CD4-positive, alpha-beta memory T cell (primary cell): ENCODE data around the gene TUBB4B. TPM values are rescaled to one million over a fixed set of nuclear protein-coding genes. Genes with fewer than 3 reads are reported as not detected.

ENCODE experiments used
- CTCF ChIA-PET: fragments of 350-600 bp; sonication (Branson Sonifier 250); formaldehyde crosslinking; loops from one replicate; lab custom pipeline; 2021; ENCODE audit warnings: inconsistent platforms; ENCODE audit not compliant: partially characterized antibody; lab: Charles Lee
- POLR2A ChIA-PET: fragments of 350-600 bp; sonication (Branson Sonifier 250); formaldehyde crosslinking; loops from one replicate; lab custom pipeline; 2021; ENCODE audit not compliant: partially characterized antibody; lab: Charles Lee
- DNase-seq, 5 donors: peaks; one replicate each; pipeline versions ENCODE4 v3.0.0 to v3.0.0-alpha.2; 2020 to 2022; ENCODE audit warnings: mixed read lengths in 1 of 5
- H3K27ac ChIP-seq: one replicate; pipeline ENCODE4 v1.7.0; 2013; ENCODE audit warnings: low read depth, low read length
- H3K27me3 ChIP-seq: 2 replicates; pipeline ENCODE4 v1.7.0; 2013; ENCODE audit warnings: mild to moderate bottlenecking, low read length, moderate library complexity; ENCODE audit not compliant: insufficient read depth
- H3K36me3 ChIP-seq: 2 replicates; pipeline ENCODE4 v1.7.0; 2013; ENCODE audit warnings: mild to moderate bottlenecking, low read length, moderate library complexity; ENCODE audit not compliant: insufficient read depth
- H3K4me1 ChIP-seq: 2 replicates; pipeline ENCODE4 v1.7.0; 2013; ENCODE audit warnings: mild to moderate bottlenecking, low read length, moderate library complexity; ENCODE audit not compliant: insufficient read depth
- H3K4me3 ChIP-seq, 2 donors: one replicate each; pipeline ENCODE4 v1.7.0; 2013; ENCODE audit warnings: low read length in 2 of 2, mild to moderate bottlenecking in 1 of 2
- H3K9me3 ChIP-seq, 2 donors: one replicate each; pipeline ENCODE4 v1.7.0; 2013; ENCODE audit warnings: low read length in 2 of 2, control low read depth in 1 of 2; ENCODE audit not compliant: control insufficient read depth in 1 of 2
- H3K27ac Mint-ChIP-seq, 7 donors: one replicate each; pipeline ENCODE4 v1.8.0; 2020 to 2021; ENCODE audit warnings: mixed read lengths in 7 of 7, mild to moderate bottlenecking in 6 of 7, inconsistent platforms in 3 of 7, moderate library complexity in 3 of 7
- H3K27me3 Mint-ChIP-seq, 2 donors: one replicate each; pipeline ENCODE4 v1.8.0; 2020 to 2021; ENCODE audit warnings: mixed read lengths in 2 of 2
- H3K36me3 Mint-ChIP-seq, 2 donors: one replicate each; pipeline ENCODE4 v1.8.0; 2020 to 2021; ENCODE audit warnings: mixed read lengths in 2 of 2, inconsistent platforms in 1 of 2, mild to moderate bottlenecking in 1 of 2
- H3K4me1 Mint-ChIP-seq, 4 donors: one replicate each; pipeline ENCODE4 v1.8.0; 2020 to 2021; ENCODE audit warnings: mixed read lengths in 4 of 4, mild to moderate bottlenecking in 1 of 4
- H3K4me3 Mint-ChIP-seq, 8 donors: one replicate each; pipeline ENCODE4 v1.8.0; 2020 to 2021; ENCODE audit warnings: mixed read lengths in 8 of 8, mild to moderate bottlenecking in 7 of 8, moderate library complexity in 6 of 8, inconsistent platforms in 3 of 8
- H3K9me3 Mint-ChIP-seq, 8 donors: one replicate each; pipeline ENCODE4 v1.8.0; 2020 to 2021; ENCODE audit warnings: mixed read lengths in 8 of 8, mild to moderate bottlenecking in 5 of 8, inconsistent platforms in 3 of 8, moderate library complexity in 1 of 8
- intact Hi-C: fragments of 100-400 bp; cut with micrococcal nuclease; formaldehyde crosslinking; loops from one replicate; pipeline ENCODE4 v1.15.1; 2023
- polyA plus RNA-seq, 2 donors: library from polyadenylated mRNA; unstranded; fragments of 300-500 nt; fragmentation: Illumina TruSeq; gene quantifications; one replicate each; pipeline ENCODE4 v1.2.3, GENCODE V29; 2021
- total RNA-seq, 2 experiments: library from RNA; stranded (reverse); gene quantifications; one replicate each; pipeline ENCODE4 v1.2.3, GENCODE V29; 2021

TUBB4B gene
- total and polyA plus RNA-seq, 4 experiments from 2014 or later: 53.1 to 103 (median 82.0) TPM

DNA sequence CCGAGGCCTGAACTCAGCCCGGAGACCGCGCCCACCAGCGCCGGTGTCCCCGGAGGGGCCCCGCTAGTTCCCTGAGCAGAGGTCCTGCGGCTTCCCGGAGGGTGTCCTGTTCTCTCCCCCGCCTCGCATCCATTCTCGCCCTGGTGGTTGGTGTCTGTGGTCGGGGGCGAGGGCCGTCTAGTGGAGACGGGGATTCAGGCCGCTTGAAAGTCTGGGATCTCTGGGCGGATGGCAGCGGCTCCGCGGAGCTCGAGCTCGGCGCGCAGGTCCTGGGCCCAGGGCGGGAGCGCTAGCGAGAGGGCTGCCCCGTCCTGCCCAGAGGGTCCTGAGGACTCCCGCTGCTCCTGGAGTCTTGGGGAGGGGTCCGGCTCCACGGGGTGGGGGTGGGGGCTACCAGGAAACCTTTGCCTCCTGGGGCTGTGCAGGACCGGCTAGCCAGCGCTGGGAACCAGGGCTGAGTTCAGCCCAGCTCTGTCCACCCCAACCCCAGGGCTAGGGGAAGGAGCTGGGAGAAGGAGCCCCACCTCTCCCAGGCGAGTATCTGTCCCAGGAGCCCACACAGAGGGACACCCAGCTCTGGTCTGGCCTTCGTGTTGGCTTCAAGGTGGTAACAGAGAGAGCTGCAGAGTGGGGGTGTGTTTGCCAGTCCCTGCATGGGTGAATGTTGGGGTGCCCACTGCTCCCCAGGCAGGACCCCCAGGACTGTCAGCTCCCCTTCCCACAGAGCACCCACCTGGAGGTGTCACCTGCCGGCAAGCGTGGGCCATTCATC lies 40.4 kb downstream of the TUBB4B start:
- H3K36me3 ChIP-seq: no peaks in the 10 kb centered on the region
- Mint-ChIP-seq H3K36me3 (peaks cover 2 to 3% of the 10 kb centered on the region in 2 donors), H3K9me3 (no peaks in the 10 kb centered on the region), H3K27me3 (peaks cover 2 to 4% of the 10 kb centered on the region in 2 donors), H3K4me1 (peaks cover 1 to 14% (median 4%) of the 10 kb centered on the region in 4 donors), H3K4me3 (no peak overlapping the region), H3K27ac (no peak overlapping the region)
- H3K4me3 ChIP-seq: no peak overlapping the region
- no peak for DNase-seq
- ChIA-PET CTCF (interaction anchor here (1.6 to 2.1 kb wide), 2 partner anchors 8 to 45 kb away, joined by 3 to 7 read pairs; no protein-coding TSS in a partner anchor), POLR2A (no interaction called here)
- no peaks in the 10 kb centered on the region for H3K27me3 ChIP-seq
- H3K27ac ChIP-seq: no peak overlapping the region
- no peaks in the 10 kb centered on the region for H3K9me3 ChIP-seq
- intact Hi-C loops: no loop called here
- peaks cover 11% of the 10 kb centered on the region for H3K4me1 ChIP-seq

DNA sequence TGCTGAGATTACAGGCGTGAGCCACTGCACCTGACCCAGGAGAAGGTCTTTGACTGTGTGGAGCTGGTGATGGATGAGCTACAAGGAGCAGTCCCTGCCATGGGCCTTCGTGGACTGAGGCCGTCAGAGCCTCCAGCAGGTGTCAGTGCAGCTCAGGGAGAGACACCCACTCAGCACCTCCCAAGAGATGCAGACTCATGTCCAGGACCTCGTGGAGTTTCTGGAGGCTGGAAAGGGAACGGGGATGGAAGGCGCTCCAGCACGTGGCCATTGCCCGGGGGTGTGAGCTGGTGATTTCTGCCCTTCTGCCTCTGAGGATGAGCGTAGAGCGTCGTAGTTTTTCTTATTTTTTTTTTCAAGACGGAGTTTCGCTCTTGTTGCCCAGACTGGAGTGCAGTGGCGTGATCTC lies 45.9 kb downstream of the TUBB4B start:
- ChIA-PET CTCF (interaction anchor here (1.0 to 1.4 kb wide), 2 partner anchors 9 to 20 kb away, joined by 3 to 5 read pairs; no protein-coding TSS in a partner anchor), POLR2A (no interaction called here)
- no peak overlapping the region for H3K4me3 Mint-ChIP-seq
- no peaks in the 10 kb centered on the region for H3K9me3 Mint-ChIP-seq
- H3K4me3 ChIP-seq: no peak overlapping the region
- H3K27ac Mint-ChIP-seq: no peak overlapping the region
- H3K27me3 ChIP-seq: no peaks in the 10 kb centered on the region
- peaks cover 2 to 3% of the 10 kb centered on the region in 2 donors for H3K36me3 Mint-ChIP-seq
- no peak overlapping the region for H3K27ac ChIP-seq
- no peaks in the 10 kb centered on the region for H3K36me3 ChIP-seq
- peaks cover 4 to 6% of the 10 kb centered on the region in 2 donors for H3K27me3 Mint-ChIP-seq
- peaks cover 0 to 4% (median 3%) of the 10 kb centered on the region in 4 donors for H3K4me1 Mint-ChIP-seq
- intact Hi-C loops: no loop called here
- no peaks in the 10 kb centered on the region for H3K4me1 ChIP-seq
- no peak for DNase-seq
- no peaks in the 10 kb centered on the region for H3K9me3 ChIP-seq

DNA sequence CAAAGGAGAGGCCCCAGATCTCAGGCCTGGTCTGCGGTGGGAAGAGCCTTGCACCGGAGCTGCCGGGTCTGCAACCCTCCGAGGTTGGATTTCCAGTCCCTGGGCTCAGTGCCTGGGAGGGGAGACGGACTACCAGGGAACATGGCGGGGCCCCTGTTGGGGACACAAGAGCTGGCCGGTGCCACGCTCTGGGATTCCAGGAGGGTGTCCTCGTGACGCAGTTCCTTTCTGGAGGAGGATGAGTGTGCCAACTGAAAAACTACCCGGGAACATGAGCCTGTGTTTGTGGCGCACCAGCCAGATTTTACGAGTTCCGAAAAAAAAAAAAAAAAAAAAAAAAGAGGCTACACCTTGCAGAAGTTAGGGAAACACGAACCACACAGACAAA lies 52.0 kb downstream of the TUBB4B start:
- ChIA-PET POLR2A (no interaction called here), CTCF (no interaction called here)
- H3K4me3 Mint-ChIP-seq: peak overlapping the region in 1 of 8 donors; percentile 69
- no peaks in the 10 kb centered on the region for H3K36me3 ChIP-seq
- H3K4me1 Mint-ChIP-seq: peaks cover 0 to 3% (median 3%) of the 10 kb centered on the region in 4 donors
- peaks cover 10% of the 10 kb centered on the region for H3K27me3 ChIP-seq
- no peak for DNase-seq
- no peaks in the 10 kb centered on the region for H3K9me3 ChIP-seq
- no peak overlapping the region for H3K27ac Mint-ChIP-seq
- H3K4me1 ChIP-seq: peaks cover 6% of the 10 kb centered on the region
- no peaks in the 10 kb centered on the region for H3K36me3 Mint-ChIP-seq
- no peak overlapping the region for H3K4me3 ChIP-seq
- peaks cover 19 to 22% of the 10 kb centered on the region in 2 donors for H3K27me3 Mint-ChIP-seq
- H3K27ac ChIP-seq: no peak overlapping the region
- intact Hi-C loops: no loop called here
- H3K9me3 Mint-ChIP-seq: peaks cover 0 to 2% (median 0%) of the 10 kb centered on the region in 8 donors

Other genes starting within 250 kb of the TUBB4B start
- 100 to 1,000 TPM in 1 of 2 experiments, 10 to 100 TPM in 1; 94.2 to 101 TPM for gene PAXX, start 248.9 kb upstream of the TUBB4B start, total RNA-seq
- gene PAXX, start 248.9 kb upstream of the TUBB4B start, polyA plus RNA-seq: 100 to 1,000 TPM in 1 of 2 donors, 10 to 100 TPM in 1; 76.0 to 103 TPM
- 1 to 10 TPM; 3.1 to 3.7 TPM for gene CLIC3, start 244.7 kb upstream of the TUBB4B start, total RNA-seq
- 1 to 10 TPM; 5.0 to 7.8 TPM for gene CLIC3, start 244.7 kb upstream of the TUBB4B start, polyA plus RNA-seq
- gene ABCA2, start 213.1 kb upstream of the TUBB4B start, total RNA-seq: 10 to 100 TPM; 63.8 to 68.6 TPM
- gene ABCA2, start 213.1 kb upstream of the TUBB4B start, polyA plus RNA-seq: 10 to 100 TPM in 1 of 2 donors, 1 to 10 TPM in 1; 2.6 to 10.8 TPM
- 1 to 10 TPM; 3.4 to 4.6 TPM for gene FUT7, start 209.2 kb upstream of the TUBB4B start, total RNA-seq
- gene FUT7, start 209.2 kb upstream of the TUBB4B start, polyA plus RNA-seq: 10 to 100 TPM; 22.6 to 43.8 TPM
- 10 to 100 TPM; 20.7 to 21.4 TPM for gene NPDC1, start 195.1 kb upstream of the TUBB4B start, total RNA-seq
- gene NPDC1, start 195.1 kb upstream of the TUBB4B start, polyA plus RNA-seq: 10 to 100 TPM; 22.8 to 32.2 TPM
- gene ENTPD2, start 187.2 kb upstream of the TUBB4B start, total RNA-seq: not detected
- gene ENTPD2, start 187.2 kb upstream of the TUBB4B start, polyA plus RNA-seq: not detected
- under 1 TPM; 0.09 to 0.11 TPM for gene SAPCD2, start 170.7 kb upstream of the TUBB4B start, total RNA-seq
- gene SAPCD2, start 170.7 kb upstream of the TUBB4B start, polyA plus RNA-seq: under 1 TPM; 0.10 to 0.15 TPM
- 10 to 100 TPM; 10.6 to 12.5 TPM for gene UAP1L1, start 163.8 kb upstream of the TUBB4B start, total RNA-seq
- 1 to 10 TPM in 1 of 2 donors, under 1 TPM in 1; 0.81 to 2.9 TPM for gene UAP1L1, start 163.8 kb upstream of the TUBB4B start, polyA plus RNA-seq
- 10 to 100 TPM; 63.3 to 71.0 TPM for gene MAN1B1, start 154.3 kb upstream of the TUBB4B start, total RNA-seq
- gene MAN1B1, start 154.3 kb upstream of the TUBB4B start, polyA plus RNA-seq: 10 to 100 TPM; 35.4 to 37.5 TPM
- gene DPP7, start 126.6 kb upstream of the TUBB4B start, total RNA-seq: 100 to 1,000 TPM; 357 to 362 TPM
- gene DPP7, start 126.6 kb upstream of the TUBB4B start, polyA plus RNA-seq: 100 to 1,000 TPM; 135 to 206 TPM
- gene GRIN1, start 102.1 kb upstream of the TUBB4B start, total RNA-seq: not detected
- not detected for gene GRIN1, start 102.1 kb upstream of the TUBB4B start, polyA plus RNA-seq
- gene LRRC26, start 71.2 kb upstream of the TUBB4B start, total RNA-seq: not detected
- gene LRRC26, start 71.2 kb upstream of the TUBB4B start, polyA plus RNA-seq: not detected
- gene TMEM210, start 69.2 kb upstream of the TUBB4B start, total RNA-seq: not detected
- gene TMEM210, start 69.2 kb upstream of the TUBB4B start, polyA plus RNA-seq: not detected
- gene ANAPC2, start 52.7 kb upstream of the TUBB4B start, total RNA-seq: 100 to 1,000 TPM; 116 to 125 TPM
- 1 to 10 TPM; 3.2 to 5.7 TPM for gene ANAPC2, start 52.7 kb upstream of the TUBB4B start, polyA plus RNA-seq
- 10 to 100 TPM; 48.6 to 49.5 TPM for gene SSNA1, start 52.6 kb upstream of the TUBB4B start, total RNA-seq
- gene SSNA1, start 52.6 kb upstream of the TUBB4B start, polyA plus RNA-seq: 100 to 1,000 TPM; 117 to 161 TPM
- 1 to 10 TPM; 8.5 to 8.6 TPM for gene TPRN, start 40.5 kb upstream of the TUBB4B start, total RNA-seq
- gene TPRN, start 40.5 kb upstream of the TUBB4B start, polyA plus RNA-seq: under 1 TPM; 0.27 to 0.45 TPM
- gene TMEM203, start 35.6 kb upstream of the TUBB4B start, total RNA-seq: 10 to 100 TPM; 39.5 to 42.9 TPM
- 100 to 1,000 TPM; 129 to 170 TPM for gene TMEM203, start 35.6 kb upstream of the TUBB4B start, polyA plus RNA-seq
- gene NDOR1, start 35.6 kb upstream of the TUBB4B start, total RNA-seq: 10 to 100 TPM; 36.7 to 37.1 TPM
- gene NDOR1, start 35.6 kb upstream of the TUBB4B start, polyA plus RNA-seq: 1 to 10 TPM; 4.6 to 9.5 TPM
- 1 to 10 TPM in 1 of 2 experiments, under 1 TPM in 1; 0.64 to 1.3 TPM for gene RNF208, start 19.0 kb upstream of the TUBB4B start, total RNA-seq
- not detected for gene RNF208, start 19.0 kb upstream of the TUBB4B start, polyA plus RNA-seq
- gene CYSRT1, start 16.1 kb upstream of the TUBB4B start, total RNA-seq: under 1 TPM in 1 of 2 experiments, not detected in 1; 0.25 TPM
- gene CYSRT1, start 16.1 kb upstream of the TUBB4B start, polyA plus RNA-seq: not detected
- not detected for gene RNF224, start 13.8 kb upstream of the TUBB4B start, total RNA-seq
- gene RNF224, start 13.8 kb upstream of the TUBB4B start, polyA plus RNA-seq: not detected
- gene SLC34A3, start 10.4 kb upstream of the TUBB4B start, total RNA-seq: not detected
- not detected for gene SLC34A3, start 10.4 kb upstream of the TUBB4B start, polyA plus RNA-seq
- not detected for gene STPG3, start 10.0 kb downstream of the TUBB4B start, total RNA-seq
- gene STPG3, start 10.0 kb downstream of the TUBB4B start, polyA plus RNA-seq: not detected
- gene NELFB, start 14.0 kb downstream of the TUBB4B start, total RNA-seq: 10 to 100 TPM; 44.3 to 44.9 TPM
- gene NELFB, start 14.0 kb downstream of the TUBB4B start, polyA plus RNA-seq: 10 to 100 TPM; 28.3 to 28.7 TPM
- gene TOR4A, start 36.4 kb downstream of the TUBB4B start, total RNA-seq: 1 to 10 TPM; 2.1 TPM
- gene TOR4A, start 36.4 kb downstream of the TUBB4B start, polyA plus RNA-seq: under 1 TPM; 0.46 to 0.78 TPM
- under 1 TPM; 0.25 to 0.29 TPM for gene NRARP, start 61.0 kb downstream of the TUBB4B start, total RNA-seq
- not detected for gene NRARP, start 61.0 kb downstream of the TUBB4B start, polyA plus RNA-seq
- 10 to 100 TPM; 21.4 to 21.9 TPM for gene EXD3, start 181.9 kb downstream of the TUBB4B start, total RNA-seq
- gene EXD3, start 181.9 kb downstream of the TUBB4B start, polyA plus RNA-seq: 1 to 10 TPM; 2.5 to 7.1 TPM
- gene NOXA1, start 182.1 kb downstream of the TUBB4B start, total RNA-seq: 1 to 10 TPM; 4.5 to 5.6 TPM
- gene NOXA1, start 182.1 kb downstream of the TUBB4B start, polyA plus RNA-seq: under 1 TPM; 0.29 to 1.00 TPM
- gene ENTPD8, start 200.1 kb downstream of the TUBB4B start, total RNA-seq: not detected
- gene ENTPD8, start 200.1 kb downstream of the TUBB4B start, polyA plus RNA-seq: not detected
- 10 to 100 TPM; 18.3 to 20.9 TPM for gene NSMF, start 218.0 kb downstream of the TUBB4B start, total RNA-seq
- gene NSMF, start 218.0 kb downstream of the TUBB4B start, polyA plus RNA-seq: 10 to 100 TPM in 1 of 2 donors, 1 to 10 TPM in 1; 3.8 to 10.6 TPM